NCI-H1930 (cell line): ENCODE measurements around the gene ATP5F1C.

ENCODE experiments used
- DNase-seq, 2 experiments: peaks; one replicate each; lab custom pipeline; 2025; lab: John Stamatoyannopoulos, UW

Gene ATP5F1C

GRCh38 chr10:7853226-7853842 is 65.4 kb downstream of the ATP5F1C start:
- no peak for DNase-seq

- no peak for DNase-seq
Observed at GRCh38 chr10:7853890-7854289, 65.9 kb downstream of the ATP5F1C start.

- DNase-seq = no peak
Observed at GRCh38 chr10:7855205-7855604, 67.2 kb downstream of the ATP5F1C start.

- no peak for DNase-seq
Observed at GRCh38 chr10:7856678-7857077, 68.7 kb downstream of the ATP5F1C start.

- DNase-seq = no peak
Observed at GRCh38 chr10:7857262-7857661, 69.3 kb downstream of the ATP5F1C start.
